Fibroblast of lung (primary cell): ENCODE data around the gene IGFL1. TPM values are rescaled to one million over a fixed set of nuclear protein-coding genes. Genes with fewer than 3 reads are reported as not detected.
"Not testable (repeated sequence)": the region's sequence is repeated elsewhere in the genome, so short reads cannot be mapped to it uniquely, and the experiment has no call there.

Experiments
- DNase-seq, 2 donors: peaks; one replicate each; pipeline versions ENCODE4 v3.0.0 to v3.0.0-alpha.2; 2010; ENCODE audit warnings: low read depth in 2 of 2
- H2AFZ ChIP-seq: 2 replicates; pipeline ENCODE4 v1.5.1; 2012; ENCODE audit warnings: low read length, control low read depth, inconsistent platforms
- H3K27ac ChIP-seq: 2 replicates; pipeline ENCODE4 v1.5.1; 2011; ENCODE audit warnings: low read length, control low read depth; ENCODE audit not compliant: insufficient read depth
- H3K27me3 ChIP-seq: 2 replicates; pipeline ENCODE4 v1.5.1; 2011; ENCODE audit warnings: mild to moderate bottlenecking, low read length; ENCODE audit not compliant: control insufficient read depth, insufficient read depth
- H3K36me3 ChIP-seq: 2 replicates; pipeline ENCODE4 v1.5.1; 2011; ENCODE audit warnings: low read length; ENCODE audit not compliant: control insufficient read depth, insufficient read depth
- H3K4me1 ChIP-seq: 2 replicates; pipeline ENCODE4 v1.5.1; 2011; ENCODE audit warnings: low read length; ENCODE audit not compliant: control insufficient read depth, insufficient read depth; ENCODE audit errors: extremely low read depth
- H3K4me2 ChIP-seq: 2 replicates; pipeline ENCODE4 v1.5.1; 2011; ENCODE audit warnings: low read length, control low read depth; ENCODE audit not compliant: insufficient read depth; ENCODE audit errors: extremely low read depth
- H3K4me3 ChIP-seq, 4 experiments: fragments of 200-600 bp in 1 of 4; sonication (generic) in 1 of 4; replicated peaks in 1 of 4; 2 replicates each; pipeline ENCODE4 v1.5.1; 2011 to 2016; ENCODE audit warnings: low read length in 4 of 4, low read depth in 3 of 4, mild to moderate bottlenecking in 3 of 4, control low read depth in 2 of 4, inconsistent platforms in 1 of 4, mixed read lengths in 1 of 4; ENCODE audit not compliant: insufficient read depth in 1 of 4; ENCODE audit errors: control extremely low read depth in 1 of 4
- H3K79me2 ChIP-seq: 2 replicates; pipeline ENCODE4 v1.5.1; 2012; ENCODE audit warnings: mild to moderate bottlenecking, low read length, inconsistent platforms; ENCODE audit not compliant: control insufficient read depth, insufficient read depth
- H3K9ac ChIP-seq: 2 replicates; pipeline ENCODE4 v1.5.1; 2011; ENCODE audit warnings: mild to moderate bottlenecking, low read length, control low read depth; ENCODE audit not compliant: insufficient read depth
- H3K9me3 ChIP-seq: 2 replicates; pipeline ENCODE4 v1.5.1; 2012; ENCODE audit warnings: low read depth, low read length; ENCODE audit not compliant: control insufficient read depth, insufficient read depth
- H4K20me1 ChIP-seq: 2 replicates; pipeline ENCODE4 v1.5.1; 2011; ENCODE audit warnings: low read length; ENCODE audit not compliant: control insufficient read depth, insufficient read depth; ENCODE audit errors: extremely low read depth
- EZH2 ChIP-seq: IDR thresholded peaks from 2 replicates; pipeline ENCODE4 v1.5.1; 2012; ENCODE audit warnings: low read length, control low read depth, mild to moderate bottlenecking; ENCODE audit errors: missing control alignments
- polyA plus RNA-seq, 2 donors: library from polyadenylated mRNA; depleted of rRNA in 1 of 2; stranded (reverse) in 1 of 2; unstranded in 1 of 2; fragments of >200 nt; gene quantifications; 2 replicates each; pipeline ENCODE4 v1.2.1, GENCODE V29; 2011 to 2012; ENCODE audit warnings: missing spikeins in 1 of 2
- total RNA-seq: library from RNA; depleted of rRNA; stranded (reverse); fragments of >200 nt; gene quantifications from 2 replicates; pipeline ENCODE4 v1.2.1, GENCODE V29; 2014
- TF ChIP-seq, protein P1 (sequence below), 2 donors: IDR thresholded peaks in 1 of 2; conservative IDR thresholded peaks in 1 of 2; 1 replicate in 1 of 2; 2 replicates in 1 of 2; pipeline ENCODE4 v1.5.1; 2011 to 2012; ENCODE audit warnings: low read length in 2 of 2, control low read depth in 1 of 2, inconsistent platforms in 1 of 2, low read depth in 1 of 2, mild to moderate bottlenecking in 1 of 2

IGFL1 gene
- total and polyA plus RNA-seq, 2 donors (not counting 1 experiment from before 2014, with no cell fraction given): not detected

- Histone ChIP-seq H3K4me2 (no peak overlapping the region), H3K27me3 (no peaks in the 10 kb centered on the region), H2AFZ (no peak overlapping the region), H3K4me3 (no peak overlapping the region), H3K9me3 (no peaks in the 10 kb centered on the region), H3K27ac (no peak overlapping the region), H3K36me3 (no peaks in the 10 kb centered on the region), H3K79me2 (no peaks in the 10 kb centered on the region), H4K20me1 (no peaks in the 10 kb centered on the region), H3K4me1 (no peaks in the 10 kb centered on the region), H3K9ac (no peak overlapping the region)
- no peak for TF ChIP-seq EZH2
- no peak for DNase-seq
Observed at GRCh38 chr19:46182476-46182875, 47.1 kb upstream of the IGFL1 start.

DNA sequence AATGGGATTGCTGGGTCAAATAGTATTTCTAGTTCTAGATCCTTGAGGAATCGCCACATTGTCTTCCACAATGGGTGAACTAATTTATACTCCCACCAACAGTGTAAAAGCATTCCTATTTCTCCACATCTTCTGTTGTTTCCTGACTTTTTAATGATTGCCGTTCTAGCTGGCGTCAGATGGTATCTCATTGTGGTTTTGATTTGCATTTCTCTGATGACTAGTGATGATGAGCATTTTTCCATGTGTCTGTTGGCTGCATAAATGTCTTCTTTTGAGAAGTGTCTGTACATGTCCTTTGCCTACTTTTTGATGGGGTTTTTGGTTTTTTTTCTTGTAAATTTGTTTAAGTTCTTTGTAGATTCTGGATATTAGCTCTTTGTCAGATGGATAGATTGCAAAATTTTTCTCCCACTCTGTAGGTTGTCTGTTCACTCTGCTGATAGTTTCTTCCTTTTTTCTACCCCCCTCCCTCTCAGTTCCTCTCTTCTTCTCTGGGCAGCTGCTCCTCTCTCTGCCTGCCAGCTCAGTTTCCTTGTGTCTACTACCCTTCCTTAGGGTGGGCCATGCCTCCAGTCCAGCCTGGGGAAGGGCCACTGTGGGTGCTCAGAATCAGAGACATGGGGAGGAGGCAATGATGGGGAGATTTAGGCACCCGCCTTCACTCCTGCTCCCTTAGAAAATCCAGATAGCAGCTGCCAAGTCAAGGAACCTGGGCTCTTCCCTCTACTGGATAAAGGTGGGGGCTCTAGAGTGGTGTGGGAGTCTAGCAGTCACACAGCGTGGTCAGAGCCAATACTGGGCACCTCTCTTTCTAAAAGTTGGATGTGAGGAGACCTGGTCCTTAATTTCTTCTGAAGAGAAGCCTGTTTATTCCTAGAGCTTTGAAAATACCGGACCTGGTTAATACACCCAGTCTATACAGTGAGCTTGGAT is 44.5 kb upstream of the IGFL1 start:
- not testable (repeated sequence) for H2AFZ ChIP-seq, H3K79me2 ChIP-seq, H3K4me2 ChIP-seq, H3K4me1 ChIP-seq, H3K9me3 ChIP-seq, H3K4me3 ChIP-seq, H3K27ac ChIP-seq, H3K27me3 ChIP-seq, H3K36me3 ChIP-seq, H4K20me1 ChIP-seq, H3K9ac ChIP-seq
- DNase-seq: peak in 1 of 2 donors; percentile 88

DNA sequence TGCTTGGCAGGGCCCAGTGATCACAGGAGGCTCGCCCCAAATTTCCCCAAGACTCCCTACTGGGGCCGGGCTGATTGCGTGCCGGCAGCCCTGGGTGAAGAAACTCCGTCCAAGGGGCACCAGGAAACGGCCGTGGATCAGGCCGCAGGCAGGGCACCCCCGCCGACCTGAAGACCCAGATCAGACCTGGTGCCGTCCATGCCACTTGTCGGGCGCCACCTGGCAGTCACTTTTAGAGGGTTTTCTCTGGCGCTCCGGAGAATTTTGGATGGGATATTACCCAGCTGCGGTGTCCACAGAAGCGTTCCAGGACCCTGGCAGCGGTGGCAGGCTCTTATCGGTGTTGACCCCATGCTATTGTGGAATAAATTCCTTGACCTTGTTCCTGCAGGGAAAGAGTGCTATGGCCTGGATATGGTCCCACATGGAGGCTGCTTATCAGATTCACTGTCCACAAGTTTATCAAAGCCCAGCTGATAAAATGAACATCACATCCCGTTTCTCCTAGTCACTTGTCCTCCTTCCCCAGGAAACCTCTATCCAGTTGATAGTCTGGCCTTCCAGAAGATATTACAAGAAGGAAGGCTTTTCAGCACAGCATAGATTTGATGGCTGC is 43.3 kb upstream of the IGFL1 start:
- Histone ChIP-seq H3K4me3 (no peak overlapping the region), H3K79me2 (no peaks in the 10 kb centered on the region), H2AFZ (no peak overlapping the region), H3K27ac (no peak overlapping the region), H3K4me1 (no peaks in the 10 kb centered on the region), H3K36me3 (no peaks in the 10 kb centered on the region), H3K27me3 (peaks cover 11% of the 10 kb centered on the region), H3K9me3 (no peaks in the 10 kb centered on the region), H3K4me2 (no peak overlapping the region), H4K20me1 (no peaks in the 10 kb centered on the region), H3K9ac (no peak overlapping the region)
- DNase-seq: no peak
- TF ChIP-seq EZH2: no peak
- TF ChIP-seq, protein P1, sequence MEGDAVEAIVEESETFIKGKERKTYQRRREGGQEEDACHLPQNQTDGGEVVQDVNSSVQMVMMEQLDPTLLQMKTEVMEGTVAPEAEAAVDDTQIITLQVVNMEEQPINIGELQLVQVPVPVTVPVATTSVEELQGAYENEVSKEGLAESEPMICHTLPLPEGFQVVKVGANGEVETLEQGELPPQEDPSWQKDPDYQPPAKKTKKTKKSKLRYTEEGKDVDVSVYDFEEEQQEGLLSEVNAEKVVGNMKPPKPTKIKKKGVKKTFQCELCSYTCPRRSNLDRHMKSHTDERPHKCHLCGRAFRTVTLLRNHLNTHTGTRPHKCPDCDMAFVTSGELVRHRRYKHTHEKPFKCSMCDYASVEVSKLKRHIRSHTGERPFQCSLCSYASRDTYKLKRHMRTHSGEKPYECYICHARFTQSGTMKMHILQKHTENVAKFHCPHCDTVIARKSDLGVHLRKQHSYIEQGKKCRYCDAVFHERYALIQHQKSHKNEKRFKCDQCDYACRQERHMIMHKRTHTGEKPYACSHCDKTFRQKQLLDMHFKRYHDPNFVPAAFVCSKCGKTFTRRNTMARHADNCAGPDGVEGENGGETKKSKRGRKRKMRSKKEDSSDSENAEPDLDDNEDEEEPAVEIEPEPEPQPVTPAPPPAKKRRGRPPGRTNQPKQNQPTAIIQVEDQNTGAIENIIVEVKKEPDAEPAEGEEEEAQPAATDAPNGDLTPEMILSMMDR (conservative IDR thresholded peaks at IDR 0.05 in 1 of 2, IDR thresholded peaks at IDR 0.05 in 1 of 2; ENCODE audit: low read depth in 1 of 2, low read length in 2 of 2): no peak

GRCh38 chr19:46186717-46187101 is 42.8 kb upstream of the IGFL1 start:
- Histone ChIP-seq H3K27ac (no peak overlapping the region), H3K4me3 (no peak overlapping the region), H3K79me2 (no peaks in the 10 kb centered on the region), H3K4me2 (no peak overlapping the region), H3K4me1 (no peaks in the 10 kb centered on the region), H3K27me3 (peaks cover 12% of the 10 kb centered on the region), H4K20me1 (no peaks in the 10 kb centered on the region), H3K9me3 (no peaks in the 10 kb centered on the region), H2AFZ (no peak overlapping the region), H3K9ac (no peak overlapping the region), H3K36me3 (no peaks in the 10 kb centered on the region)
- no peak for DNase-seq
- TF ChIP-seq, protein P1 (conservative IDR thresholded peaks at IDR 0.05 in 1 of 2, IDR thresholded peaks at IDR 0.05 in 1 of 2; ENCODE audit: low read depth in 1 of 2, low read length in 2 of 2): no peak
